ENCODE results near the gene DDX17. TPM values are rescaled to one million over a fixed set of nuclear protein-coding genes. Genes with fewer than 3 reads are reported as not detected.
A peak's percentile ranks its signal among the peaks of the same experiment; 100 is the strongest.

DDX17 gene
- total RNA-seq, 1 experiment from 2014 or later: 343 TPM

DNA sequence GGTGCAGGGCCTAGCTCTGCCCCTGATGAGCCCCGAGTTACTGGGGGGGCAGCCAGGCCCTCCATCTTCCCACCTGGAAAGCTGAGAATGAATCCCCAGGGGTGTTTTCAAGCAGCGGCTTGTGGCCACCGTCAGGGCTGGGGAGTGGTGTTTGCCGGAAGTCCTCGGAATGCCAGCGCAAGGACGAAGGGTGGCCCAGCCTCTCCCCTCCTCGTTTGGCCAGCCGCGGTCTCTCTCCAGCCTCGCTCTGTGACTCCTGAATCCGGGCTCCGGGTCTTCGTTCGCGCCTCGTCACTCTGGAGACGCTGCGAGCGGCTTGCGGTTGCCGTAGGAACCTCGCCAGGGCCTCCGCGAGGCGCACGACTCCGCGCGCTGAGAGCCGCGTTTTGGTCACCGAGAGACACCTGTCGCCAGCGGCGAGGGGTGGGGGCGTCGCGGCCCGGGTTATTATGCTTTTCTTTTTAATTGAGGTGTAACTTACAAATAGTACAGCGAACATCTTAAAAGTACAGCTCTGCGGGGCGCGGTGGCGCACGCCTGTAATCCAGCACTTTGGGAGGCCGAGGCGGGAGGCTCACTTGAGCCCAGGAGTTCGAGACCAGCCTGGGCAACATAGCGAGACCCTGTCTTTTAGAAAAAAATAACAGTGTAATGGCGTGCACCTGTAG lies 44.6 kb downstream of the DDX17 start:
- BruUV-seq (replicated peaks): no TSS peak
- DNase-seq (ENCODE audit: low spot score): peak; percentile 90
- Histone ChIP-seq H3K27me3 (replicated peaks; ENCODE audit: insufficient read depth, low read depth, low read length, poor library complexity) (no peaks in the 10 kb centered on the region), H3K4me3 (ENCODE audit: low read depth, low read length, poor library complexity, severe bottlenecking) (peak overlapping the region; percentile 23), H3K27ac (ENCODE audit: low read depth, low read length, poor library complexity, severe bottlenecking) (no peak overlapping the region), H3K9me3 (ENCODE audit: low read depth, low read length, poor library complexity, severe bottlenecking) (no peaks in the 10 kb centered on the region), H3K4me1 (ENCODE audit: insufficient read depth, low read length, poor library complexity, severe bottlenecking) (peaks cover 9% of the 10 kb centered on the region), H3K36me3 (ENCODE audit: insufficient read depth, low read length, poor library complexity, severe bottlenecking) (no peaks in the 10 kb centered on the region)
- TF ChIP-seq EZH2 (IDR thresholded peaks at IDR 0.05; ENCODE audit: borderline replicate concordance, low read depth, low read length, poor library complexity, severe bottlenecking): no peak
- TF ChIP-seq, protein P1, sequence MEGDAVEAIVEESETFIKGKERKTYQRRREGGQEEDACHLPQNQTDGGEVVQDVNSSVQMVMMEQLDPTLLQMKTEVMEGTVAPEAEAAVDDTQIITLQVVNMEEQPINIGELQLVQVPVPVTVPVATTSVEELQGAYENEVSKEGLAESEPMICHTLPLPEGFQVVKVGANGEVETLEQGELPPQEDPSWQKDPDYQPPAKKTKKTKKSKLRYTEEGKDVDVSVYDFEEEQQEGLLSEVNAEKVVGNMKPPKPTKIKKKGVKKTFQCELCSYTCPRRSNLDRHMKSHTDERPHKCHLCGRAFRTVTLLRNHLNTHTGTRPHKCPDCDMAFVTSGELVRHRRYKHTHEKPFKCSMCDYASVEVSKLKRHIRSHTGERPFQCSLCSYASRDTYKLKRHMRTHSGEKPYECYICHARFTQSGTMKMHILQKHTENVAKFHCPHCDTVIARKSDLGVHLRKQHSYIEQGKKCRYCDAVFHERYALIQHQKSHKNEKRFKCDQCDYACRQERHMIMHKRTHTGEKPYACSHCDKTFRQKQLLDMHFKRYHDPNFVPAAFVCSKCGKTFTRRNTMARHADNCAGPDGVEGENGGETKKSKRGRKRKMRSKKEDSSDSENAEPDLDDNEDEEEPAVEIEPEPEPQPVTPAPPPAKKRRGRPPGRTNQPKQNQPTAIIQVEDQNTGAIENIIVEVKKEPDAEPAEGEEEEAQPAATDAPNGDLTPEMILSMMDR (conservative IDR thresholded peaks at IDR 0.05; ENCODE audit: low read depth, low read length): no peak
- POLR2A ChIA-PET (ENCODE audit: low non-redundant PET): no interaction called here
- CTCF ChIA-PET: no interaction called here
- intact Hi-C loops (cut with micrococcal nuclease; ENCODE audit: unreplicated experiment): no loop called here

DNA sequence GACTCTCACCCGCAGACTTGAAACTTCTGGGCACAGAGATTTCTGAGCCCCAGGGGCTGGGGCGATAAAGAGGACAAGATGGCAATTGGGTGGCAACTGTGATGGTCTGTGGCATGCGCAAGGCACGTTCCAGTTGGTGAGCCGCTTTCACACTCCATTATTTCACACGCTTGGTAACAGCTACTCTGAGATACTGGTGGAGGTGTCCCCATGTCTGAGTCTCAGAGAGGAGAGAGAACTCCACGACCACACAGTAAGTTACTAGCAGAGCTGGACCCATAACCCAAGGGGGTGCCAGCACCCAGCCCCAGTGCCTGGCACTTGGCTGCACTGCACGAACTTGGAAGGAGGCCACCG lies 45.1 kb downstream of the DDX17 start:
- BruUV-seq (replicated peaks): no TSS peak

DNA sequence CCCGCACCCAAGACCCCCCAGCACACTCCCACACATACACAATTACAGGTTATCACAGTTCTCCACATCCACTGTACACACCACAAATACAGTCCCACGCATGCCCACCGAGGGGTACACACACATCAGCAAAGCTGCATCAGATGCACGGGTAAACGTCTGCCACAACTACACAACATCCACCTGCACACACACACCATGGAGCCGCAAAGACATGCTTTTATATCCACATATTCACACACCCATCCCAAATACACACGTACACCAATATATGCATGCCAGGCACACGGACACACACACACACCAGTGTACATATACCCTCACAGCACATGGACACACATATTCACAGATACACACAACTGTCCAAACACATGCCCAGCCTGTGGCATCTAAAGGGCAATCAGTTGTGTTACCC lies 45.7 kb downstream of the DDX17 start:
- H3K9me3 ChIP-seq (ENCODE audit: low read depth, low read length, poor library complexity, severe bottlenecking): no peaks in the 10 kb centered on the region
- H3K4me1 ChIP-seq (ENCODE audit: insufficient read depth, low read length, poor library complexity, severe bottlenecking): peaks cover 15% of the 10 kb centered on the region
- no peak overlapping the region for H3K4me3 ChIP-seq (ENCODE audit: low read depth, low read length, poor library complexity, severe bottlenecking)
- intact Hi-C loops (cut with micrococcal nuclease; ENCODE audit: unreplicated experiment): no loop called here
- no TSS peak for BruUV-seq (replicated peaks)
- ChIA-PET CTCF (interaction anchor here (0.7 to 0.8 kb wide), 2 partner anchors 228 to 1897 kb away, joined by 3 read pairs; no protein-coding TSS in a partner anchor), POLR2A (ENCODE audit: low non-redundant PET) (no interaction called here)
- DNase-seq (ENCODE audit: low spot score): no peak
- TF ChIP-seq, protein P1 (conservative IDR thresholded peaks at IDR 0.05; ENCODE audit: low read depth, low read length): no peak
- no peak for TF ChIP-seq EZH2 (IDR thresholded peaks at IDR 0.05; ENCODE audit: borderline replicate concordance, low read depth, low read length, poor library complexity, severe bottlenecking)
- H3K27me3 ChIP-seq (replicated peaks; ENCODE audit: insufficient read depth, low read depth, low read length, poor library complexity): no peaks in the 10 kb centered on the region
- no peak overlapping the region for H3K27ac ChIP-seq (ENCODE audit: low read depth, low read length, poor library complexity, severe bottlenecking)
- no peaks in the 10 kb centered on the region for H3K36me3 ChIP-seq (ENCODE audit: insufficient read depth, low read length, poor library complexity, severe bottlenecking)

More for the DNA sequence above, 45.1 kb downstream of the DDX17 start:
- H3K4me1 ChIP-seq (ENCODE audit: insufficient read depth, low read length, poor library complexity, severe bottlenecking): peaks cover 14% of the 10 kb centered on the region
- no peaks in the 10 kb centered on the region for H3K27me3 ChIP-seq (replicated peaks; ENCODE audit: insufficient read depth, low read depth, low read length, poor library complexity)
- TF ChIP-seq, protein P1 (conservative IDR thresholded peaks at IDR 0.05; ENCODE audit: low read depth, low read length): no peak
- no peak for TF ChIP-seq EZH2 (IDR thresholded peaks at IDR 0.05; ENCODE audit: borderline replicate concordance, low read depth, low read length, poor library complexity, severe bottlenecking)
- peak; percentile 46 for DNase-seq (ENCODE audit: low spot score)
- POLR2A ChIA-PET (ENCODE audit: low non-redundant PET): no interaction called here
- intact Hi-C loops (cut with micrococcal nuclease; ENCODE audit: unreplicated experiment): no loop called here
- H3K9me3 ChIP-seq (ENCODE audit: low read depth, low read length, poor library complexity, severe bottlenecking): no peaks in the 10 kb centered on the region
- no peak overlapping the region for H3K27ac ChIP-seq (ENCODE audit: low read depth, low read length, poor library complexity, severe bottlenecking)
- peak overlapping the region; percentile 23 for H3K4me3 ChIP-seq (ENCODE audit: low read depth, low read length, poor library complexity, severe bottlenecking)
- CTCF ChIA-PET: interaction anchor here (0.8 kb wide), 1 partner anchor 1896 kb away, joined by 3 read pairs; no protein-coding TSS in a partner anchor
- H3K36me3 ChIP-seq (ENCODE audit: insufficient read depth, low read length, poor library complexity, severe bottlenecking): no peaks in the 10 kb centered on the region
